NK-92 (cell line): ENCODE data around the gene CARD14.
"Not testable (repeated sequence)": the region's sequence is repeated elsewhere in the genome, so short reads cannot be mapped to it uniquely, and the experiment has no call there.

Experiments used
- DNase-seq: peaks from one replicate; lab custom pipeline; 2025; ENCODE audit not compliant: unreplicated experiment; lab: John Stamatoyannopoulos, UW

Gene CARD14

GRCh38 chr17:80223142-80223815 is 53.4 kb downstream of the CARD14 start:
- no peak for DNase-seq

- no peak for DNase-seq
Observed at GRCh38 chr17:80223838-80224497, 54.1 kb downstream of the CARD14 start.

- no peak for DNase-seq
Observed at GRCh38 chr17:80224683-80225082, 54.9 kb downstream of the CARD14 start.

- no peak for DNase-seq
Observed at GRCh38 chr17:80225230-80225629, 55.4 kb downstream of the CARD14 start.

- no peak for DNase-seq
Observed at GRCh38 chr17:80227156-80227555, 57.3 kb downstream of the CARD14 start.

DNA sequence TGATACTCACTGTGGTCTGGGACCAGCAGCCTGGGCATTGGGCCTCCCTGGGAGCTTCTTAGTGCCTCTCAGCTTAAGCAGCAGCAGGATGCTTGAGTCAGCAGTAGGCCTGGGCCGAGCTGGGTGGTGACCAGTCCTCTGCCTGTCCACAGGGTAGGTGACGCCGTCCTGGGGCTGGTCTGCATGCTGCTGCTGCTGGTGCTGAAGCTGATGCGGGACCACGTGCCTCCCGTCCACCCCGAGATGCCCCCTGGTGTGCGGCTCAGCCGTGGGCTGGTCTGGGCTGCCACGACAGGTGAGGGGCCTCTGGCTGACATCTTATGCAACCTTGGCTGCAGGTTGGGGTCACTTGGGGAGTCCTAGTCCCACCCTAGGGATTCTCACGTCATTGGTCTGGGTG is 57.8 kb downstream of the CARD14 start:
- no peak for DNase-seq

- DNase-seq, result no peak
Observed at GRCh38 chr17:80228477-80228876, 58.6 kb downstream of the CARD14 start.

DNA sequence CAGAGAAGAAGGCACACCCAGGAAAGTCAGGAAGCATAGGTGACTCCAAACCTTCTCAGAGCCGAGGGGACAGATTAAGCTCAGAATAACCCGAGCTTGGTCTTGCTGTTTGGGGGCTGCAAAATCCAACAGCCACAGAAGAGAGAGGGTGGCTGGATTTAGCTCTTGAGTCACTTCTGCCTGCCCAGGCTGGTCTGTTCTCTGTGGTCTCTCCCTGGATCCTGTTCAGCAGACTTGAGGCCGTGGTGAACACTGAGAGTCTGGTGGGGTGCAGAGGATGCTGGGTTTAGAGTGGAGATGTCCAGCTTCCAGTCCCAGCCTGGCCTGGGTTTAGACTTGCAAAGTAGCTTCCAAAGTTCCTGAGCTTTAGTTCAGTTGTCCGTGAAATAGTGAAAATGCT is 59.2 kb downstream of the CARD14 start:
- DNase-seq, result no peak

- no peak for DNase-seq
Observed at GRCh38 chr17:80232438-80232837, 62.6 kb downstream of the CARD14 start.

DNA sequence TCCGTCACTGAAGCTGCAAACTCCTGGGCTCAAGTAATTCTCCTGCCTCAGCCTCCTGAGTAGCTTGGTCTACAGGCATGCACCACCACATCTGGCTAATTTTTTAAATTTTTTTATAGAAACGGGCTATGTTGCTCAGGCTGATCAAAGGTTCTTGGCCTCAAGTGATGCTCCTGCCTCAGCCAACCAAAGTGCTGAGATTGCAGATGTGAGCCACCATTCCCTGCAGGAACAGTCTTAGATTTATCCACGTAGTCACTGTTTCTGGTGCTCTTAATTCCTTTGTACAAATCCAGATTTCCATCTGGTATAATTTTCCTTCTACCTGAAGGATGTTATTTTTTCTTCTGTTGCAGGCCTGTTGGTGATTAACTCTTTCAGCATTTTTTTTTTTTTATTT is 63.4 kb downstream of the CARD14 start:
- no peak for DNase-seq

GRCh38 chr17:80236911-80237310 is 67.1 kb downstream of the CARD14 start:
- DNase-seq, result no peak

DNA sequence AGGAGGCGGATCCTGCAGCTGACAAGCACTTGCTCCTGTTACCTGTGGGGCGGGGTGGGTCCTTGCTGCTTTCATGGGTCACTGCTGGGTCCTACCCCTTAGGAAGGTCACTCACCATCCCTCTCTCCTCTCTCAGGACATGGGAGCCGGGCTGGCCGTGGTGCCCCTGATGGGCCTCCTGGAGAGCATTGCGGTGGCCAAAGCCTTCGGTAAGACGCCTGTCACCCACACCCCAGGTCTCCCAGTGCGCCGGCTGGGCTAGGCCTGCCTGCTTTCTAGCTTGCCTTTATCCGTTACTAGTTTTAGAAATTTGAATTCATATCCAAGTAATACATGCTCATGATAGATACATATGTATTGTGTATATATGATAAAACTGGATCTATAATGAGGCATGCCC is 67.6 kb downstream of the CARD14 start:
- no peak for DNase-seq

GRCh38 chr17:80242505-80242904 is 72.7 kb downstream of the CARD14 start:
- DNase-seq, result no peak

DNA sequence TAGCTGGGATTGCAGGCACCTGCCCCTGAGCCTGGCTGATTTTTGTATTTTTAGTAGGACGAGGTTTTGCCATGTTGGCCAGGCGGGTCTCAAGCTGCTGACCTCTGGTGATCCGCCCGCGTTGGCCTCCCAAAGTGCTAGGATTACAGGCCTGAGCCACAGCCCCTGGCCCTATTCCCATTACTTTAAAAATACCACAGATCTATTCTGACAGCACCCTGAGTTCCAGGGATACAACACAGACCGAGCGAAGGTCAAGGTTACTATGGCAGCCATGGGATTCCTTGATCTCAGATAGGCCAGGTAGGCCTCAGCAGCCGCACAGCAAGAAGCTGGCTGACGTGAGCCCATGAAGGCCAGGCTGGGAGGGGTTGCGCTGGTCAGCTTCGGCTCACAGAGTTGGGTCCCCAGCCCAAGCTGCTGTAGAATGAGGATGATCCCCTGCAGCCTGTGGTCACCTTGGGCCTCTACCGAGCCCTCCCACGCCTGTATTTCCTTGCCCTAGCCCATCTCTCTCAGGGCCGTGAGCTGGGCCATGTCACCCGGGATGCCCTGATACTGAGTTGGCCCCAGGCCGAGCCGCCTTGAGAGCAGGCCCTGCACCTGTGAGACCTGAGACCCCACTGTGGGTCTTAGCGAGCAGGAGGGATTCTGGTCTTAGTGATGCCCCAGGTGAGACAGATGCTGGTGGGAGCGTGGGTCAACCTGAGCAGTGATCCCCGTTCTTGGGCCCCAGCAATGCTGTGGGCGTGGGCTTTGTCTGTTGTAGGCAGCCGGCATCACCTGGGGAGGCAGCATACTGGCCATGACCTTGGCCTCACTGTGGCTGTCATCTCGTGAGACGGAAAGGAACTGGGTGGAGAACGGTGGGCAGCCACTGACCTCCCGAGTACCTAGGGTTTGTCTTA is 74.0 kb downstream of the CARD14 start:
- DNase-seq, result no peak

- DNase-seq, result not testable (repeated sequence)
Observed at GRCh38 chr17:80244448-80244847, 74.6 kb downstream of the CARD14 start.

- no peak for DNase-seq
Observed at GRCh38 chr17:80244871-80245509, 75.2 kb downstream of the CARD14 start.

DNA sequence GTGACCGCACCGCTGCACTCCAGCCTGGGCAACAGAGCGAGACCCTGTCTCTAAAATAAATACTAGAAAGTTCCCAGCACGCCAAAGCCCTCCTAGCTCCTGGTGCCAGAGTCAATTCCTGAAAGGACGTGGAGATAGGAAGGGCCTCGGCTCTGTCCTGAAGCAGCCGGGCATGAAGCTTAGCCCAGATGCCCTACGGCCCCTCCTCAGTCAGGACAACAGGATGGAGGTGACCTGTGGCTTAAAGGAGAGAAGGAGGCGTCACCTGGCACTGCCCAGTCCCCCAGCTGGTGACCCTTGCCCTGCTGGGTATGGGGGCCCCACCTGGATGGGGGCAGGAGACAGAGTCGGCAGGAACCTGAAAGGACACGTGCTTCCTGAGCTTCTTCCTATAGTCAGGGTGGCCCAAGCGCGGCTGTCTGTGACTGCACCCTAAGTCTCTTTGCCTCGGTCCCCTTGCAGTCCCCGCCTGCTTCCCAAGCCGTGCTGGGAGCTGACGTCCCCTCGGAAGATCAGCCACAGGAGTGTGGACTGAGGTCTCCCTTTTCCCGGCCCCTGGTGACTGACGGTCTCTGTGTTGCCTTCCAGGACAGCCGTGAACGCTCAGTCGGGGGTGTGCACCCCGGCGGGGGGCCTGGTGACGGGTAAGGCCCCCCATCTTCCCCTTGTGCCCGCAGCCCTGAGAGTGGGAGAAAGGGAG is 75.9 kb downstream of the CARD14 start:
- DNase-seq, result no peak

- no peak for DNase-seq
Observed at GRCh38 chr17:80246266-80246681, 76.4 kb downstream of the CARD14 start.

DNA sequence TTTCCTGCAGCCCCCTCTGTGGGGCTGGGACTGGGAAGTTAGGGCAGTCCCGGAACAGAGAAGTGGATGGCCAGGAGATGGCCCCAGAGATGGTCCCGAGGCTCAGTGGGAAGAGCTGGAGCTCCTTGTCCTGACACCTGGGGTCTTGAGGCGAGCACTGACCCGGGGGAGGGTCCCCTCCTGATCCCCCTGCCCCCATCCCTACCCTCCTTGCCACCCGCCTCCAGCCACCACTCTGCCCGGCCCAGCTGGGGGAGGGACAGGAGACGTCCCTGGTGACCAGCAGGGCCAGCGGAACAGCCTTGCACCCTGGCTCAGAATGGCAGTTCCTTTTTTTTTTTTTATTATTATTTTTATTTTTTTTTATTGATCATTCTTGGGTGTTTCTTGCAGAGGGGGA is 76.9 kb downstream of the CARD14 start:
- no peak for DNase-seq

GRCh38 chr17:80247561-80247960 is 77.7 kb downstream of the CARD14 start:
- DNase-seq, result no peak
